HL-60 (cell line): Measurements from ENCODE around the gene ZFHX3.
A peak's percentile ranks its signal among the peaks of the same experiment; 100 is the strongest.

Experiments used
- DNase-seq, 2 experiments: peaks; one replicate each; pipeline ENCODE4 v3.0.0-alpha.2; 2010 to 2020; ENCODE audit warnings: low read depth in 1 of 2, low spot score in 1 of 2
- H3K27ac ChIP-seq: fragments of 250-450 bp; sonication (Bioruptor Pico); replicated peaks from 2 replicates; pipeline ENCODE4 v1.5.1; 2020; ENCODE audit warnings: mild to moderate bottlenecking, moderate library complexity
- H3K27me3 ChIP-seq: fragments of 250-450 bp; sonication (Bioruptor Pico); 2 replicates; pipeline ENCODE4 v1.5.1; 2021; ENCODE audit warnings: mild to moderate bottlenecking, moderate library complexity; ENCODE audit not compliant: insufficient read depth, poor library complexity, severe bottlenecking
- H3K4me3 ChIP-seq: replicated peaks from 2 replicates; pipeline ENCODE4 v1.5.1; 2011; ENCODE audit warnings: mild to moderate bottlenecking, control low read depth, low read length; ENCODE audit not compliant: insufficient read depth
- CTCF ChIP-seq: IDR thresholded peaks from one replicate; pipeline ENCODE4 v1.5.1; 2011; ENCODE audit warnings: low read length, control low read depth, inconsistent platforms; ENCODE audit not compliant: insufficient read depth
- GABPA ChIP-seq: IDR thresholded peaks from 2 replicates; pipeline ENCODE4 v1.6.1; 2012; ENCODE audit warnings: low read depth
- POLR2AphosphoS5 ChIP-seq: IDR thresholded peaks from 2 replicates; pipeline ENCODE4 v1.6.1; 2012; ENCODE audit warnings: low read depth
- REST ChIP-seq: IDR thresholded peaks from 2 replicates; pipeline ENCODE4 v1.6.1; 2012; ENCODE audit warnings: low read depth; ENCODE audit not compliant: insufficient replicate concordance
- SPI1 ChIP-seq: IDR thresholded peaks from 2 replicates; pipeline ENCODE4 v1.6.1; 2012; ENCODE audit warnings: low read depth, mild to moderate bottlenecking, borderline replicate concordance

Gene ZFHX3

GRCh38 chr16:72793017-72793416 lies 254.9 kb downstream of the ZFHX3 start:
- H3K27ac ChIP-seq, result no peak overlapping the region
- DNase-seq, result no peak
- H3K4me3 ChIP-seq, result no peak overlapping the region

GRCh38 chr16:72791786-72792185 lies 256.1 kb downstream of the ZFHX3 start:
- no peak for DNase-seq
- no peak overlapping the region for H3K4me3 ChIP-seq
- H3K27me3 ChIP-seq, result no peaks in the 10 kb centered on the region
- H3K27ac ChIP-seq, result no peak overlapping the region
- no peak for TF ChIP-seq POLR2AphosphoS5
- TF ChIP-seq GABPA, result no peak
- no peak for TF ChIP-seq SPI1
- TF ChIP-seq REST, result no peak
- no peak for TF ChIP-seq CTCF

More at GRCh38 chr16:72793017-72793416, 254.9 kb downstream of the ZFHX3 start:
- H3K27me3 ChIP-seq, result no peaks in the 10 kb centered on the region
- TF ChIP-seq SPI1, result no peak

- TF ChIP-seq GABPA, result no peak
- TF ChIP-seq CTCF, result no peak
- no peak for TF ChIP-seq REST
- no peak for TF ChIP-seq POLR2AphosphoS5
- no peak for TF ChIP-seq SPI1
- DNase-seq, result no peak
- H3K27me3 ChIP-seq, result no peaks in the 10 kb centered on the region
- H3K4me3 ChIP-seq, result no peak overlapping the region
- H3K27ac ChIP-seq, result no peak overlapping the region
Observed at GRCh38 chr16:72789921-72790320, 258.0 kb downstream of the ZFHX3 start.

GRCh38 chr16:72789465-72789864 lies 258.5 kb downstream of the ZFHX3 start:
- TF ChIP-seq SPI1 (no peak), GABPA (no peak), CTCF (no peak), POLR2AphosphoS5 (no peak), REST (no peak)
- DNase-seq, result no peak
- Histone ChIP-seq H3K27me3 (no peaks in the 10 kb centered on the region), H3K27ac (peak overlapping the region; percentile 87), H3K4me3 (no peak overlapping the region)
